HL-60 (cell line): ENCODE data around the gene PEX10.

Source experiments
- DNase-seq, 2 experiments: peaks; one replicate each; pipeline ENCODE4 v3.0.0-alpha.2; 2010 to 2020; ENCODE audit warnings: low read depth in 1 of 2, low spot score in 1 of 2
- H3K27ac ChIP-seq: fragments of 250-450 bp; sonication (Bioruptor Pico); replicated peaks from 2 replicates; pipeline ENCODE4 v1.5.1; 2020; ENCODE audit warnings: mild to moderate bottlenecking, moderate library complexity
- H3K27me3 ChIP-seq: fragments of 250-450 bp; sonication (Bioruptor Pico); 2 replicates; pipeline ENCODE4 v1.5.1; 2021; ENCODE audit warnings: mild to moderate bottlenecking, moderate library complexity; ENCODE audit not compliant: insufficient read depth, poor library complexity, severe bottlenecking
- H3K4me3 ChIP-seq: replicated peaks from 2 replicates; pipeline ENCODE4 v1.5.1; 2011; ENCODE audit warnings: mild to moderate bottlenecking, control low read depth, low read length; ENCODE audit not compliant: insufficient read depth
- GABPA ChIP-seq: IDR thresholded peaks from 2 replicates; pipeline ENCODE4 v1.6.1; 2012; ENCODE audit warnings: low read depth
- POLR2AphosphoS5 ChIP-seq: IDR thresholded peaks from 2 replicates; pipeline ENCODE4 v1.6.1; 2012; ENCODE audit warnings: low read depth
- SPI1 ChIP-seq: IDR thresholded peaks from 2 replicates; pipeline ENCODE4 v1.6.1; 2012; ENCODE audit warnings: low read depth, mild to moderate bottlenecking, borderline replicate concordance
- TF ChIP-seq, protein P1 (sequence below): IDR thresholded peaks from one replicate; pipeline ENCODE4 v1.5.1; 2011; ENCODE audit warnings: low read length, control low read depth, inconsistent platforms; ENCODE audit not compliant: insufficient read depth
- TF ChIP-seq, protein P2 (sequence below): IDR thresholded peaks from 2 replicates; pipeline ENCODE4 v1.6.1; 2012; ENCODE audit warnings: low read depth; ENCODE audit not compliant: insufficient replicate concordance

Gene PEX10

DNA sequence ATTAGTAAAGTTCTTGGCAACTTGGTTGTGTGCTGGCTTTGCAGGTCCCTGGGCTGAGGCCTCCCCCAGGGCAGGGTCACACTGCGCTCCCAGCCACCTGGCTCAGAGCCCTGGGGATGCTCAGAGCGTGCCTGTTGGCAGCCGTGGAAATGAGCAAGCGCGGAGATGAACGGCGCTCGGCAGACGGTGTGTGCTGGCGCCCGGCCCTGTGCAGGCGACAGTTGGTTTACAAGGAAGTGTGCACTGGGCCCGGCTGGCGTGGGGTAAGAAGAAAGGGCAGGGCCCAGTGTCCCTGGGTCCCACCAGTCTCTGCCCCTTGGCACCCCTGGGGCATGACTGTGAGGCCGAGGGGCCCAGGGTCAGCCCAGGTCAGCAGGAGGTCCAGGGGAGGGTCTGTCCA, 25.7 kb upstream of the PEX10 start:
- DNase-seq = no peak

DNA sequence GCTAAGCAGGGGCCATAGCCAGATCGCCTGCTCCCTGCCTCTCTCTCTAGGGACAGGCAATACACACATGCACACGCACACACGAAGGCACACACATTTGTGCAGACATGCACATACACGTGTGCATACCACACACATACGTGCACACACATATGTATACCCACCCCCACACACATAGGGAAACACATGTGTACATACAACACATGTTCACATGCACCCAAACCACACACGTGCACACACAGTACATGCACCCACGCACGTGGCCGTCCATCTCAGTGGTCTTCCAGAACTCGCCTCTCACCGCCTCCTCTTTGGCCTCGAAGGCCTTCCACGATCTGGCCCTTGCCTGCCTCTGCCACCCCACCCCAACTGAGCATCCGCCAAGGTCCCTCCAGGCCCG, 25.3 kb upstream of the PEX10 start:
- no peak overlapping the region for H3K4me3 ChIP-seq
- H3K27me3 ChIP-seq = peaks cover 11% of the 10 kb centered on the region
- H3K27ac ChIP-seq = no peak overlapping the region
- no peak for DNase-seq
- TF ChIP-seq SPI1 (no peak), GABPA (no peak), POLR2AphosphoS5 (no peak)
- TF ChIP-seq, protein P1, sequence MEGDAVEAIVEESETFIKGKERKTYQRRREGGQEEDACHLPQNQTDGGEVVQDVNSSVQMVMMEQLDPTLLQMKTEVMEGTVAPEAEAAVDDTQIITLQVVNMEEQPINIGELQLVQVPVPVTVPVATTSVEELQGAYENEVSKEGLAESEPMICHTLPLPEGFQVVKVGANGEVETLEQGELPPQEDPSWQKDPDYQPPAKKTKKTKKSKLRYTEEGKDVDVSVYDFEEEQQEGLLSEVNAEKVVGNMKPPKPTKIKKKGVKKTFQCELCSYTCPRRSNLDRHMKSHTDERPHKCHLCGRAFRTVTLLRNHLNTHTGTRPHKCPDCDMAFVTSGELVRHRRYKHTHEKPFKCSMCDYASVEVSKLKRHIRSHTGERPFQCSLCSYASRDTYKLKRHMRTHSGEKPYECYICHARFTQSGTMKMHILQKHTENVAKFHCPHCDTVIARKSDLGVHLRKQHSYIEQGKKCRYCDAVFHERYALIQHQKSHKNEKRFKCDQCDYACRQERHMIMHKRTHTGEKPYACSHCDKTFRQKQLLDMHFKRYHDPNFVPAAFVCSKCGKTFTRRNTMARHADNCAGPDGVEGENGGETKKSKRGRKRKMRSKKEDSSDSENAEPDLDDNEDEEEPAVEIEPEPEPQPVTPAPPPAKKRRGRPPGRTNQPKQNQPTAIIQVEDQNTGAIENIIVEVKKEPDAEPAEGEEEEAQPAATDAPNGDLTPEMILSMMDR = no peak
- TF ChIP-seq, protein P2, sequence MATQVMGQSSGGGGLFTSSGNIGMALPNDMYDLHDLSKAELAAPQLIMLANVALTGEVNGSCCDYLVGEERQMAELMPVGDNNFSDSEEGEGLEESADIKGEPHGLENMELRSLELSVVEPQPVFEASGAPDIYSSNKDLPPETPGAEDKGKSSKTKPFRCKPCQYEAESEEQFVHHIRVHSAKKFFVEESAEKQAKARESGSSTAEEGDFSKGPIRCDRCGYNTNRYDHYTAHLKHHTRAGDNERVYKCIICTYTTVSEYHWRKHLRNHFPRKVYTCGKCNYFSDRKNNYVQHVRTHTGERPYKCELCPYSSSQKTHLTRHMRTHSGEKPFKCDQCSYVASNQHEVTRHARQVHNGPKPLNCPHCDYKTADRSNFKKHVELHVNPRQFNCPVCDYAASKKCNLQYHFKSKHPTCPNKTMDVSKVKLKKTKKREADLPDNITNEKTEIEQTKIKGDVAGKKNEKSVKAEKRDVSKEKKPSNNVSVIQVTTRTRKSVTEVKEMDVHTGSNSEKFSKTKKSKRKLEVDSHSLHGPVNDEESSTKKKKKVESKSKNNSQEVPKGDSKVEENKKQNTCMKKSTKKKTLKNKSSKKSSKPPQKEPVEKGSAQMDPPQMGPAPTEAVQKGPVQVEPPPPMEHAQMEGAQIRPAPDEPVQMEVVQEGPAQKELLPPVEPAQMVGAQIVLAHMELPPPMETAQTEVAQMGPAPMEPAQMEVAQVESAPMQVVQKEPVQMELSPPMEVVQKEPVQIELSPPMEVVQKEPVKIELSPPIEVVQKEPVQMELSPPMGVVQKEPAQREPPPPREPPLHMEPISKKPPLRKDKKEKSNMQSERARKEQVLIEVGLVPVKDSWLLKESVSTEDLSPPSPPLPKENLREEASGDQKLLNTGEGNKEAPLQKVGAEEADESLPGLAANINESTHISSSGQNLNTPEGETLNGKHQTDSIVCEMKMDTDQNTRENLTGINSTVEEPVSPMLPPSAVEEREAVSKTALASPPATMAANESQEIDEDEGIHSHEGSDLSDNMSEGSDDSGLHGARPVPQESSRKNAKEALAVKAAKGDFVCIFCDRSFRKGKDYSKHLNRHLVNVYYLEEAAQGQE = no peak

More for the DNA sequence above, 25.7 kb upstream of the PEX10 start:
- Histone ChIP-seq H3K27me3 (peaks cover 16% of the 10 kb centered on the region), H3K27ac (no peak overlapping the region), H3K4me3 (no peak overlapping the region)
- TF ChIP-seq, protein P1 = no peak

DNA sequence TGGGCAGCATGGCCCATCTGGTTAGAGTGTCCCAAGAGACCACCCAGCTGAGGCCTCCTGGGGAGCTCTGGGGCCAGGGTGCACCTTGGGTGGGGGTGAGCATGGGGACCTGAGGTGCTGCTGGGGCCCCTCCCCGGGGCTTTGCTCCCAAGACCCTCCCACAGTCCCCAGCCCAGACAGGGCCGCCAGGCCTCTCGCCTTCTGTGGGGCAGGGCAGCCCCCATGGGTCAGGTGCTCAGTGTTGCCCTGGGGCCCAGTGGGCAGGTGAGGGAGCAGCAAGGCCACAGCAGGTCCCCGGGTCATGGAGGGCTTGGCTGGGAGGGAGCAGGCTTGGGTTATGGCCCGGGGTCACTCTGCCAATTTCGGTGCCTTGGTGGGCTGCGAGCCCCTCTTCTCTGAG, 24.5 kb upstream of the PEX10 start:
- Histone ChIP-seq H3K4me3 (no peak overlapping the region), H3K27me3 (peaks cover 7% of the 10 kb centered on the region), H3K27ac (no peak overlapping the region)
- no peak for DNase-seq
- TF ChIP-seq POLR2AphosphoS5 = no peak
- TF ChIP-seq, protein P1 = no peak
- TF ChIP-seq SPI1 = no peak
- TF ChIP-seq GABPA = no peak
- TF ChIP-seq, protein P2 = no peak

DNA sequence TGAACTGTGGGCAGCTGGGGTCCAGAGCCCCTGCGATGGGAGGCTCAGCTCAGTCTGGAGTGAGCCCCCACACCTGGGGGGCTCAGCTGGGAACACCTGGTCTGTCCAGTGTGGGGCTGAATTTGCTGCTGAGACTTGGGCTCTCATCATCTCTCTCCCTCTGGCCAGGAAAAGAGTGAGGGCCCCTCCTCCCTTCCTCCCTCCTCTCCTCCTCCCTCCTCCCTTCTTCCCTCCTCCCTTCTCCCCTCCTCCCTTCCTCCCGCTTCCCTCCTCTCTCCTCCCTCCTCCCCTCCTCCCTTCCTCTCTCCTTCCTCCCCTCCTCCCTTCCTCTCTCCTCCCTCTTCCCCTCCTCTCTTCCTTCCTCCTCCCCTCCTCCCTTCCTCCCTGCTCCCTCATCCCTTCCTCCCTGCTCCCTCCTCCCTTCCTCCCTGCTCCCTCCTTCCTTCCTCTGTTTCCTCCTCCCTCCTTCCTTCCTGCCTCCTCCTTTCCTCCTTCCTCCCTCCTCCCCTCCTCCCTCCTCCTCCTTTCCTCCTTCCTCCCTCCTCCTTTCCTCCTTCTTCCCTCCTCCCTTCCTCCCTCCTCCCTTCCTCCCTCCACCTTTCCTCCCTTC, 23.5 kb upstream of the PEX10 start:
- TF ChIP-seq, protein P1 = no peak
- TF ChIP-seq SPI1 (no peak), GABPA (no peak), POLR2AphosphoS5 (no peak)
- TF ChIP-seq, protein P2 = no peak
- Histone ChIP-seq H3K4me3 (no peak overlapping the region), H3K27me3 (peaks cover 7% of the 10 kb centered on the region), H3K27ac (no peak overlapping the region)
- no peak for DNase-seq
